Endothelial cell of umbilical vein (primary cell): ENCODE measurements around the gene FCN2. TPM values are rescaled to one million over a fixed set of nuclear protein-coding genes. Genes with fewer than 3 reads are reported as not detected.

ENCODE experiments used
- BruUV-seq: library from RNA; stranded (reverse); fragments of 400-500 nt; replicated peaks from 2 replicates; lab custom pipeline; 2021; lab: Mats Ljungman, UMichigan
- CTCF ChIA-PET: fragments of 300-600, 350-600 bp; sonication (Branson Sonifier 250); formaldehyde crosslinking; loops from one replicate; lab custom pipeline; 2021; ENCODE audit warnings: antibody characterized with exemption, inconsistent platforms; lab: Charles Lee
- POLR2A ChIA-PET: fragments of 300-600, 350-600 bp; sonication (Branson Sonifier 250); formaldehyde crosslinking; loops from one replicate; lab custom pipeline; 2021; ENCODE audit warnings: antibody characterized with exemption, inconsistent platforms; lab: Charles Lee
- DNase-seq: peaks from one replicate; pipeline ENCODE4 v3.0.0-alpha.2; 2011; ENCODE audit warnings: low read depth, low spot score
- FAIRE-seq: peaks from 2 replicates; lab custom pipeline; 2011; peaks lifted over from hg19 to GRCh38; lab: Jason Lieb, UNC
- H2AFZ ChIP-seq: 2 replicates; pipeline ENCODE4 v1.6.0; 2012; ENCODE audit warnings: low read depth, low read length, control low read depth, inconsistent platforms
- H3K27ac ChIP-seq: 2 replicates; pipeline ENCODE4 v1.5.1; 2011; ENCODE audit warnings: low read depth, mild to moderate bottlenecking, control low read depth, low read length, moderate library complexity; ENCODE audit not compliant: insufficient read depth
- H3K27me3 ChIP-seq, 2 experiments: 2 replicates each; pipeline versions ENCODE4 v1.6.0 to v1.6.1; 2011; ENCODE audit warnings: low read length in 2 of 2, mixed read lengths in 1 of 2; ENCODE audit not compliant: control insufficient read depth in 2 of 2, insufficient read depth in 2 of 2
- H3K36me3 ChIP-seq, 2 experiments: 2 replicates in 1 of 2; 3 replicates in 1 of 2; pipeline ENCODE4 v1.5.1; 2011; ENCODE audit warnings: low read length in 2 of 2, mild to moderate bottlenecking in 1 of 2, moderate library complexity in 1 of 2; ENCODE audit not compliant: control insufficient read depth in 2 of 2, insufficient read depth in 2 of 2; ENCODE audit errors: extremely low read depth in 1 of 2
- H3K4me1 ChIP-seq: 3 replicates; pipeline ENCODE4 v1.5.1; 2011; ENCODE audit warnings: mild to moderate bottlenecking, low read length; ENCODE audit not compliant: control insufficient read depth, insufficient read depth; ENCODE audit errors: extremely low read depth
- H3K4me2 ChIP-seq: 2 replicates; pipeline ENCODE4 v1.6.1; 2011; ENCODE audit warnings: low read length, control low read depth, mixed read lengths; ENCODE audit not compliant: insufficient read depth
- H3K4me3 ChIP-seq, 3 experiments: fragments of 200-600 bp in 1 of 3; sonication (generic), shearing (Covaris generic) in 1 of 3; replicated peaks in 1 of 3; 2 replicates each; pipeline ENCODE4 v1.5.1; 2011 to 2016; ENCODE audit warnings: control low read depth in 3 of 3, low read length in 3 of 3, mild to moderate bottlenecking in 2 of 3, inconsistent platforms in 1 of 3, low read depth in 1 of 3, moderate library complexity in 1 of 3; ENCODE audit not compliant: insufficient read depth in 1 of 3
- H3K79me2 ChIP-seq: 2 replicates; pipeline ENCODE4 v1.6.0; 2012; ENCODE audit warnings: low read length, inconsistent platforms; ENCODE audit not compliant: control insufficient read depth, insufficient read depth
- H3K9ac ChIP-seq: replicated peaks from 2 replicates; pipeline ENCODE3; 2011; ENCODE audit warnings: low read length, control low read depth; ENCODE audit not compliant: insufficient read depth; ENCODE audit errors: extremely low read depth
- H3K9me1 ChIP-seq: replicated peaks from 3 replicates; pipeline ENCODE4 v1.6.0; 2011; ENCODE audit warnings: mild to moderate bottlenecking, low read length; ENCODE audit not compliant: control insufficient read depth, insufficient read depth; ENCODE audit errors: extremely low read depth
- H3K9me3 ChIP-seq: replicated peaks from 2 replicates; pipeline ENCODE4 v1.5.1; 2012; ENCODE audit warnings: low read length, inconsistent platforms; ENCODE audit not compliant: control insufficient read depth, insufficient read depth
- H4K20me1 ChIP-seq: replicated peaks from 2 replicates; pipeline ENCODE3; 2011; ENCODE audit warnings: mild to moderate bottlenecking, low read length; ENCODE audit not compliant: control insufficient read depth, insufficient read depth; ENCODE audit errors: extremely low read depth
- EZH2 ChIP-seq: IDR thresholded peaks from 2 replicates; pipeline ENCODE4 v1.6.1; 2012; ENCODE audit warnings: borderline replicate concordance, low read depth, mild to moderate bottlenecking, moderate library complexity, low read length, inconsistent platforms; ENCODE audit not compliant: severe bottlenecking
- FOS ChIP-seq: IDR thresholded peaks from 2 replicates; pipeline ENCODE4 v1.6.1; 2011; ENCODE audit warnings: mild to moderate bottlenecking, low read length, moderate library complexity, borderline replicate concordance; ENCODE audit not compliant: insufficient read depth
- GATA2 ChIP-seq: IDR thresholded peaks from 2 replicates; pipeline ENCODE4 v1.7.0; 2011; ENCODE audit warnings: low read depth, mild to moderate bottlenecking, moderate library complexity, mixed read lengths, low read length; ENCODE audit not compliant: insufficient read length, insufficient read depth
- JUN ChIP-seq: IDR thresholded peaks from 2 replicates; pipeline ENCODE4 v1.6.1; 2011; ENCODE audit warnings: borderline replicate concordance, low read depth; ENCODE audit not compliant: insufficient read length, insufficient read depth
- MYC ChIP-seq: IDR thresholded peaks from one replicate; pipeline ENCODE4 v1.6.1; 2011; ENCODE audit warnings: mild to moderate bottlenecking, low read depth, low read length
- dilution Hi-C: fragments of 300-500 bp; cut with MboI; formaldehyde crosslinking; loops from one replicate; pipeline ENCODE4 v1.15.0; 2019; ENCODE audit warnings: low sequenced_read_pairs; ENCODE audit not compliant: extremely low pct_ligation_motif_present
- intact Hi-C: fragments of 100-400 bp; cut with micrococcal nuclease; formaldehyde crosslinking; loops from one replicate; pipeline ENCODE4 v1.10.0; 2022
- polyA plus RNA-seq, 4 experiments: library from polyadenylated mRNA; depleted of rRNA in 3 of 4; stranded (reverse) in 3 of 4; unstranded in 1 of 4; fragments of >200 nt; gene quantifications; 2 replicates each; pipeline versions ENCODE4 v1.2.1 to v1.2.3, GENCODE V29; 2011 to 2012; ENCODE audit warnings: missing spikeins in 1 of 4
- total RNA-seq: library from RNA; stranded (reverse); gene quantifications from 2 replicates; pipeline ENCODE4 v1.2.3, GENCODE V29; 2021
- TF ChIP-seq, protein P1 (sequence below), 2 donors: IDR thresholded peaks; 1 replicate in 1 of 2; 2 replicates in 1 of 2; pipeline ENCODE4 v1.5.1; 2011; ENCODE audit warnings: low read length in 2 of 2, mild to moderate bottlenecking in 2 of 2, moderate library complexity in 2 of 2, control low read depth in 1 of 2, inconsistent platforms in 1 of 2, low read depth in 1 of 2; ENCODE audit not compliant: insufficient read depth in 1 of 2; ENCODE audit errors: extremely low read depth in 1 of 2

FCN2 gene
- total and polyA plus RNA-seq, 2 donors (not counting 3 experiments of a cell fraction or from before 2014, with no cell fraction given) = not detected

DNA sequence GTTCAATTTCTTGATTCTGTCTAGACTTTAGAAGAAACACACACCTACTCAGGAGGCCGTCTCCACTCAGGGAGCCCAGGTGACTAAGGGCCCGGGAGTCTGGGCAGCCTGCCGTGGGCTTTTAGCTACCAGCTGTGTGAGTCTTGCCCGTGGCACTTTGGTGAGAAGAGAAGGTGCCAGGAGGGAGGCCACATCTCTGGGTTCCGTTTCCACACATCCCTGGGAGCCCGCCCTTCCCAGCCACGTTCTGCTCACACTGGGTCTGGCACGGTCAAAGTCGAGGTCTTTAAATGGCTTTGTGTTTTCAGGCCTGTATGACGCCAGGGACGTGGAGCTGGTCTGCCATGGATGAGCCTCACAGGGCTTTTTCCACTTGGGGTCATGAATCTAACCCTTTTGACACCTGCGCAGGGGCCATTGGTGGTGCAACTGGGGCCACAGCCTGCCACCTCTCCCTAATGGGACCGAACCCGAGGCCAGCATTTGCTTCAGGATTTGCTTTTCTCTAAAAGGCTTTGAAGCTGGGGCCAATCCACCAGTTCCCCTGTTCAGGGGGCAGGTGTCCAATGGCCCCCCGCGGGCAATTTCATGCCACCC is 17.2 kb upstream of the FCN2 start:
- DNase-seq = no peak
- no peak for FAIRE-seq
- dilution Hi-C loops = no loop called here

More for the DNA sequence above, 17.2 kb upstream of the FCN2 start:
- Histone ChIP-seq H4K20me1 (no peaks in the 10 kb centered on the region), H3K9ac (no peak overlapping the region), H3K36me3 (no peaks in the 10 kb centered on the region), H3K9me1 (no peaks in the 10 kb centered on the region), H3K79me2 (no peaks in the 10 kb centered on the region), H3K4me2 (no peak overlapping the region), H3K27ac (no peak overlapping the region), H3K9me3 (no peaks in the 10 kb centered on the region), H3K4me1 (no peaks in the 10 kb centered on the region), H3K4me3 (no peak overlapping the region), H3K27me3 (no peaks in the 10 kb centered on the region), H2AFZ (no peak overlapping the region)
- no TSS peak for BruUV-seq
- CTCF ChIA-PET = no interaction called here
- TF ChIP-seq GATA2 (no peak), MYC (no peak), EZH2 (no peak), JUN (no peak), FOS (no peak)
- TF ChIP-seq, protein P1, sequence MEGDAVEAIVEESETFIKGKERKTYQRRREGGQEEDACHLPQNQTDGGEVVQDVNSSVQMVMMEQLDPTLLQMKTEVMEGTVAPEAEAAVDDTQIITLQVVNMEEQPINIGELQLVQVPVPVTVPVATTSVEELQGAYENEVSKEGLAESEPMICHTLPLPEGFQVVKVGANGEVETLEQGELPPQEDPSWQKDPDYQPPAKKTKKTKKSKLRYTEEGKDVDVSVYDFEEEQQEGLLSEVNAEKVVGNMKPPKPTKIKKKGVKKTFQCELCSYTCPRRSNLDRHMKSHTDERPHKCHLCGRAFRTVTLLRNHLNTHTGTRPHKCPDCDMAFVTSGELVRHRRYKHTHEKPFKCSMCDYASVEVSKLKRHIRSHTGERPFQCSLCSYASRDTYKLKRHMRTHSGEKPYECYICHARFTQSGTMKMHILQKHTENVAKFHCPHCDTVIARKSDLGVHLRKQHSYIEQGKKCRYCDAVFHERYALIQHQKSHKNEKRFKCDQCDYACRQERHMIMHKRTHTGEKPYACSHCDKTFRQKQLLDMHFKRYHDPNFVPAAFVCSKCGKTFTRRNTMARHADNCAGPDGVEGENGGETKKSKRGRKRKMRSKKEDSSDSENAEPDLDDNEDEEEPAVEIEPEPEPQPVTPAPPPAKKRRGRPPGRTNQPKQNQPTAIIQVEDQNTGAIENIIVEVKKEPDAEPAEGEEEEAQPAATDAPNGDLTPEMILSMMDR (IDR thresholded peaks at IDR 0.05; ENCODE audit: extremely low read depth in 1 of 2, insufficient read depth in 1 of 2, low read depth in 1 of 2, low read length in 2 of 2) = no peak
- POLR2A ChIA-PET = no interaction called here
- intact Hi-C loops = no loop called here
